AG04450 (cell line): ENCODE data around the gene MRPL55. TPM values are rescaled to one million over a fixed set of nuclear protein-coding genes. Genes with fewer than 3 reads are reported as not detected.

Source experiments
- CTCF ChIA-PET: fragments of 300-600, 350-600 bp; formaldehyde crosslinking; extraction: SDS; loops from one replicate; lab custom pipeline; 2022; ENCODE audit warnings: antibody characterized with exemption, inconsistent platforms; lab: Charles Lee
- POLR2A ChIA-PET: fragments of 350-600 bp; formaldehyde crosslinking; extraction: SDS; loops from one replicate; lab custom pipeline; 2021; ENCODE audit warnings: antibody characterized with exemption, inconsistent platforms; lab: Yijun Ruan, JAX
- DNase-seq: peaks from one replicate; pipeline ENCODE4 v3.0.0-alpha.2; 2011; ENCODE audit warnings: low read depth, low spot score
- H3K27ac ChIP-seq: one replicate; pipeline ENCODE4 v1.5.1; 2012; ENCODE audit warnings: low read depth, low read length, control low read depth
- H3K27me3 ChIP-seq: one replicate; pipeline ENCODE4 v1.6.0; 2012; ENCODE audit warnings: low read length; ENCODE audit not compliant: control insufficient read depth, insufficient read depth
- H3K4me3 ChIP-seq: 2 replicates; pipeline ENCODE4 v1.5.1; 2011; ENCODE audit warnings: mild to moderate bottlenecking, low read depth, low read length, control low read depth
- H3K9me3 ChIP-seq: 2 replicates; pipeline ENCODE4 v1.5.1; 2012; ENCODE audit warnings: low read length; ENCODE audit not compliant: control insufficient read depth, insufficient read depth
- CTCF ChIP-seq: IDR thresholded peaks from 2 replicates; pipeline ENCODE4 v1.5.1; 2011; ENCODE audit warnings: low read depth, low read length, control low read depth, inconsistent platforms
- polyA plus RNA-seq: library from polyadenylated mRNA; depleted of rRNA; stranded (reverse); fragments of >200 nt; gene quantifications from 2 replicates; pipeline ENCODE4 v1.2.3, GENCODE V29; 2011

Gene MRPL55
- polyA plus RNA-seq, 1 experiment: 33.4 TPM

GRCh38 chr1:228142155-228142691 is 33.1 kb upstream of the MRPL55 start:
- CTCF ChIA-PET: interaction anchor here (1.3 to 4.2 kb wide), 3 partner anchors 11 to 24 kb away, joined by 4 to 17 read pairs (median 7); no protein-coding TSS in a partner anchor

GRCh38 chr1:228141226-228142044 is 32.3 kb upstream of the MRPL55 start:
- ChIA-PET POLR2A (interaction anchor here (1.2 to 1.7 kb wide), 3 partner anchors 23 to 265 kb away, joined by 3 to 18 read pairs (median 11); partner anchors contain the start of genes IBA57 and TRIM11), CTCF (interaction anchor here (4.2 kb wide), 1 partner anchor 11 kb away, joined by 17 read pairs; no protein-coding TSS in a partner anchor)
- H3K27me3 ChIP-seq: peaks cover 7% of the 10 kb centered on the region
- no peak for DNase-seq
- no peaks in the 10 kb centered on the region; the same call in 1 of the 2 replicates for H3K9me3 ChIP-seq
- peak overlapping the region; percentile 75 for H3K27ac ChIP-seq
- peak overlapping the region; percentile 90 for H3K4me3 ChIP-seq
- TF ChIP-seq CTCF: no peak

More at GRCh38 chr1:228142155-228142691, 33.1 kb upstream of the MRPL55 start:
- peak overlapping the region; percentile 90 for H3K4me3 ChIP-seq
- no peak for DNase-seq
- POLR2A ChIA-PET: no interaction called here
- no peaks in the 10 kb centered on the region; the same call in 1 of the 2 replicates for H3K9me3 ChIP-seq
- H3K27me3 ChIP-seq: no peaks in the 10 kb centered on the region
- TF ChIP-seq CTCF: no peak
- H3K27ac ChIP-seq: no peak overlapping the region

GRCh38 chr1:228140724-228141225 is 31.7 kb upstream of the MRPL55 start:
- no peak for TF ChIP-seq CTCF
- Histone ChIP-seq H3K27ac (peak overlapping the region; percentile 75), H3K27me3 (peaks cover 13% of the 10 kb centered on the region), H3K9me3 (no peaks in the 10 kb centered on the region; the same call in 1 of the 2 replicates), H3K4me3 (peak overlapping the region; percentile 90)
- ChIA-PET POLR2A (interaction anchor here (0.6 to 1.7 kb wide), 7 partner anchors 10 to 317 kb away, joined by 3 to 18 read pairs (median 4); partner anchors contain the start of genes IBA57, MRPL55 and TRIM11), CTCF (interaction anchor here (4.2 kb wide), 1 partner anchor 10 kb away, joined by 17 read pairs; no protein-coding TSS in a partner anchor)
- DNase-seq: no peak

GRCh38 chr1:228139931-228140723 is 31.0 kb upstream of the MRPL55 start, which contains the start of gene GUK1:
TSS of gene GUK1 (plus strand) at chr1:228140279. CDS start at chr1:228140303, 24 bp downstream.
- peak; percentile 23; the same call in 1 of the 2 replicates for TF ChIP-seq CTCF
- H3K27ac ChIP-seq: peak within 1 kb of the TSS; percentile 82
- POLR2A ChIA-PET: interaction anchor here (0.6 to 1.7 kb wide), 7 partner anchors 10 to 317 kb away, joined by 3 to 18 read pairs (median 4); partner anchors contain the start of genes IBA57, MRPL55 and TRIM11
- peaks cover 18% of the 10 kb centered on the region for H3K27me3 ChIP-seq
- CTCF ChIA-PET: interaction anchor here (0.7 to 4.2 kb wide), 2 partner anchors 9 to 26 kb away, joined by 3 to 17 read pairs; partner anchors contain the start of gene IBA57
- H3K9me3 ChIP-seq: no peaks in the 10 kb centered on the region; the same call in 1 of the 2 replicates
- DNase-seq: peak; percentile 97
- peak within 1 kb of the TSS; percentile 90 for H3K4me3 ChIP-seq
